ENCODE data around the gene KCNIP1.

KCNIP1 gene

GRCh38 chr5:170743876-170744212, 240.0 kb downstream of the KCNIP1 start:
- H3K27ac ChIP-seq = no peak overlapping the region
- no peak for TF ChIP-seq CTCF (IDR thresholded peaks at IDR 0.05; ENCODE audit: low read depth, low read length, missing control alignments)
- H3K36me3 ChIP-seq (replicated peaks) = no peaks in the 10 kb centered on the region
- H3K27me3 ChIP-seq (replicated peaks) = peaks cover 2% of the 10 kb centered on the region
- in situ Hi-C loops (cut with HindIII; ENCODE audit: low pct_ligation_motif_present, low sequenced_read_pairs) = no loop called here
- no peak for DNase-seq
- no peak overlapping the region for H3K4me3 ChIP-seq (ENCODE audit: low read depth, low read length)

- H3K4me3 ChIP-seq (ENCODE audit: low read depth, low read length) = no peak overlapping the region
- peaks cover 2% of the 10 kb centered on the region for H3K27me3 ChIP-seq (replicated peaks)
- H3K36me3 ChIP-seq (replicated peaks) = no peaks in the 10 kb centered on the region
- no peak for TF ChIP-seq CTCF (IDR thresholded peaks at IDR 0.05; ENCODE audit: low read depth, low read length, missing control alignments)
- no peak overlapping the region for H3K27ac ChIP-seq
- no peak for DNase-seq
- in situ Hi-C loops (cut with HindIII; ENCODE audit: low pct_ligation_motif_present, low sequenced_read_pairs) = no loop called here
These were observed 241.8 kb downstream of the KCNIP1 start for GRCh38 chr5:170745481-170746071.

GRCh38 chr5:170746075-170746960, 242.5 kb downstream of the KCNIP1 start:
- TF ChIP-seq CTCF (IDR thresholded peaks at IDR 0.05; ENCODE audit: low read depth, low read length, missing control alignments) = no peak
- Histone ChIP-seq H3K4me3 (ENCODE audit: low read depth, low read length) (no peak overlapping the region), H3K27me3 (replicated peaks) (peaks cover 2% of the 10 kb centered on the region), H3K27ac (no peak overlapping the region), H3K36me3 (replicated peaks) (no peaks in the 10 kb centered on the region)
- in situ Hi-C loops (cut with HindIII; ENCODE audit: low pct_ligation_motif_present, low sequenced_read_pairs) = no loop called here
- no peak for DNase-seq

GRCh38 chr5:170746961-170747340, 243.1 kb downstream of the KCNIP1 start:
- no peak overlapping the region for H3K27ac ChIP-seq
- H3K4me3 ChIP-seq (ENCODE audit: low read depth, low read length) = no peak overlapping the region
- H3K36me3 ChIP-seq (replicated peaks) = no peaks in the 10 kb centered on the region
- in situ Hi-C loops (cut with HindIII; ENCODE audit: low pct_ligation_motif_present, low sequenced_read_pairs) = no loop called here
- DNase-seq = no peak
- H3K27me3 ChIP-seq (replicated peaks) = peaks cover 2% of the 10 kb centered on the region
- TF ChIP-seq CTCF (IDR thresholded peaks at IDR 0.05; ENCODE audit: low read depth, low read length, missing control alignments) = no peak

- H3K27me3 ChIP-seq (replicated peaks) = peaks cover 2% of the 10 kb centered on the region
- DNase-seq = no peak
- no peak overlapping the region for H3K4me3 ChIP-seq (ENCODE audit: low read depth, low read length)
- H3K36me3 ChIP-seq (replicated peaks) = no peaks in the 10 kb centered on the region
- TF ChIP-seq CTCF (IDR thresholded peaks at IDR 0.05; ENCODE audit: low read depth, low read length, missing control alignments) = no peak
- in situ Hi-C loops (cut with HindIII; ENCODE audit: low pct_ligation_motif_present, low sequenced_read_pairs) = no loop called here
- no peak overlapping the region for H3K27ac ChIP-seq
These were observed 243.5 kb downstream of the KCNIP1 start for GRCh38 chr5:170747357-170747756.

Data from brain microvascular endothelial cell (primary cell).